Prostate gland (tissue), 2 donors: ENCODE results near the gene USP24. TPM values are rescaled to one million over a fixed set of nuclear protein-coding genes. Genes with fewer than 3 reads are reported as not detected.

ENCODE experiments used
- DNase-seq: peaks from one replicate; pipeline ENCODE4 v3.0.0-alpha.2; 2019; ENCODE audit warnings: low spot score
- H3K27ac ChIP-seq, 2 donors: fragments of 200-600 bp; sonication (generic); 2 replicates each; pipeline ENCODE4 v1.5.1; 2017 to 2019
- H3K27me3 ChIP-seq: fragments of 200-600 bp; sonication (generic); replicated peaks from 2 replicates; pipeline ENCODE4 v1.5.1; 2019; ENCODE audit not compliant: insufficient read depth
- H3K36me3 ChIP-seq, 2 donors: fragments of 200-600 bp; sonication (generic); 1 replicate in 1 of 2; 2 replicates in 1 of 2; pipeline versions ENCODE4 v1.5.1 to v1.8.1; 2017 to 2019
- H3K4me1 ChIP-seq: fragments of 200-600 bp; sonication (generic); replicated peaks from 2 replicates; pipeline ENCODE4 v1.5.1; 2019
- H3K4me3 ChIP-seq, 2 donors: fragments of 200-600 bp; sonication (generic); 2 replicates each; pipeline ENCODE4 v1.5.1; 2017 to 2019
- H3K9me3 ChIP-seq: fragments of 200-600 bp; sonication (generic); 2 replicates; pipeline ENCODE4 v1.5.1; 2017
- CTCF ChIP-seq, 4 experiments: fragments of 200-600 bp in 2 of 4; fragments of 450-650 bp in 2 of 4; sonication (generic) in 2 of 4; IDR thresholded peaks; 1 replicate in 3 of 4; 2 replicates in 1 of 4; pipeline ENCODE4 v1.5.1; 2016 to 2019; ENCODE audit warnings: antibody characterized with exemption in 4 of 4, mild to moderate bottlenecking in 2 of 4, moderate library complexity in 2 of 4
- POLR2A ChIP-seq: fragments of 450-650 bp; IDR thresholded peaks from one replicate; pipeline ENCODE4 v1.6.1; 2016; ENCODE audit warnings: antibody characterized with exemption, mild to moderate bottlenecking
- POLR2AphosphoS5 ChIP-seq: sonication (generic); formaldehyde crosslinking; IDR thresholded peaks from one replicate; pipeline ENCODE4 v1.6.1; 2017; ENCODE audit warnings: antibody characterized with exemption
- WGBS: methylation state at CpG from one replicate; pipeline ENCODE4 v1.1.5; 2018; 5-methylcytosine and 5-hydroxymethylcytosine counted together
- intact Hi-C: fragments of 100-400 bp; cut with DNase I; formaldehyde crosslinking; loops from one replicate; pipeline ENCODE4 v1.14.2; 2022
- total RNA-seq, 2 donors: library from RNA; depleted of rRNA; stranded (reverse); fragments of >200 nt; gene quantifications; one replicate each; pipeline ENCODE4 v1.1.0, GENCODE V29; 2016

USP24 gene
- total RNA-seq, 2 donors from 2014 or later, result 29.7 to 44.6 TPM

GRCh38 chr1:55235722-55236121 lies 20.6 kb upstream of the USP24 start:
- intact Hi-C loops, result no loop called here
- H3K36me3 ChIP-seq, result no peaks in the 10 kb centered on the region
- no peak overlapping the region for H3K27ac ChIP-seq
- DNase-seq, result no peak
- no peak overlapping the region for H3K4me3 ChIP-seq
- WGBS, result 54% methylated on average over 4 of the region's 4 CpGs
- H3K4me1 ChIP-seq, result no peaks in the 10 kb centered on the region
- H3K27me3 ChIP-seq, result no peaks in the 10 kb centered on the region
- H3K9me3 ChIP-seq, result no peaks in the 10 kb centered on the region
- no peak for TF ChIP-seq POLR2AphosphoS5

- H3K4me1 ChIP-seq, result no peaks in the 10 kb centered on the region
- TF ChIP-seq CTCF (IDR thresholded peaks at IDR 0.05) (no peak), POLR2AphosphoS5 (no peak), POLR2A (no peak)
- no peak for DNase-seq
- H3K27ac ChIP-seq, result no peak overlapping the region
- intact Hi-C loops, result no loop called here
- H3K36me3 ChIP-seq, result no peaks in the 10 kb centered on the region
- 92% methylated on average over 3 of the region's 3 CpGs for WGBS
- H3K4me3 ChIP-seq, result no peak overlapping the region
- no peaks in the 10 kb centered on the region for H3K27me3 ChIP-seq
- no peaks in the 10 kb centered on the region for H3K9me3 ChIP-seq
Observed at GRCh38 chr1:55234016-55234415, 18.9 kb upstream of the USP24 start.

GRCh38 chr1:55233145-55233777 lies 18.1 kb upstream of the USP24 start:
- TF ChIP-seq POLR2AphosphoS5 (no peak), POLR2A (no peak), CTCF (IDR thresholded peaks at IDR 0.05) (no peak)
- Histone ChIP-seq H3K27me3 (no peaks in the 10 kb centered on the region), H3K4me3 (no peak overlapping the region), H3K27ac (no peak overlapping the region), H3K9me3 (no peaks in the 10 kb centered on the region), H3K4me1 (no peaks in the 10 kb centered on the region), H3K36me3 (no peaks in the 10 kb centered on the region)
- WGBS, result 79% methylated on average over 5 of the region's 5 CpGs
- DNase-seq, result no peak
- intact Hi-C loops, result no loop called here

- intact Hi-C loops, result no loop called here
- Histone ChIP-seq H3K27ac (no peak overlapping the region), H3K4me1 (no peaks in the 10 kb centered on the region), H3K36me3 (no peaks in the 10 kb centered on the region), H3K9me3 (no peaks in the 10 kb centered on the region), H3K27me3 (no peaks in the 10 kb centered on the region), H3K4me3 (no peak overlapping the region)
- no peak for DNase-seq
- TF ChIP-seq CTCF (IDR thresholded peaks at IDR 0.05), result no peak
- TF ChIP-seq POLR2AphosphoS5, result no peak
- TF ChIP-seq POLR2A, result no peak
- WGBS, result 70% methylated on average over 6 of the region's 6 CpGs
Observed at GRCh38 chr1:55232448-55233144, 17.4 kb upstream of the USP24 start.

GRCh38 chr1:55231745-55232144 lies 16.6 kb upstream of the USP24 start:
- DNase-seq, result no peak
- H3K4me1 ChIP-seq, result no peaks in the 10 kb centered on the region
- H3K9me3 ChIP-seq, result no peaks in the 10 kb centered on the region
- intact Hi-C loops, result no loop called here
- H3K4me3 ChIP-seq, result no peak overlapping the region
- no peaks in the 10 kb centered on the region for H3K27me3 ChIP-seq
- no peaks in the 10 kb centered on the region for H3K36me3 ChIP-seq
- TF ChIP-seq POLR2A (no peak), POLR2AphosphoS5 (no peak), CTCF (IDR thresholded peaks at IDR 0.05) (no peak)
- H3K27ac ChIP-seq, result no peak overlapping the region
- WGBS, result 98% methylated on average over 3 of the region's 3 CpGs
